Activated CD8-positive, alpha-beta memory T cell treated with anti-CD3 and anti-CD28 coated beads for 36 hours (primary cell): Measurements from ENCODE around the gene CST7. TPM values are rescaled to one million over a fixed set of nuclear protein-coding genes. Genes with fewer than 3 reads are reported as not detected.
"Not testable (repeated sequence)": the region's sequence is repeated elsewhere in the genome, so short reads cannot be mapped to it uniquely, and the experiment has no call there.

Source experiments
- CTCF ChIA-PET: fragments of 350-600 bp; sonication (Branson Sonifier 250); formaldehyde crosslinking; loops from one replicate; lab custom pipeline; 2021; ENCODE audit warnings: antibody characterized with exemption; lab: Charles Lee
- POLR2A ChIA-PET: fragments of 350-600 bp; sonication (Branson Sonifier 250); formaldehyde crosslinking; loops from one replicate; lab custom pipeline; 2021; ENCODE audit warnings: antibody characterized with exemption; lab: Charles Lee
- total RNA-seq, 2 experiments: library from RNA; stranded (reverse); gene quantifications; one replicate each; pipeline ENCODE4 v1.2.3, GENCODE V29; 2021

The CST7 gene
- total RNA-seq, 2 experiments from 2014 or later = 163 to 170 TPM

- CTCF ChIA-PET = no interaction called here
- POLR2A ChIA-PET = interaction anchor here (1.1 to 1.6 kb wide), 2 partner anchors 26 to 30 kb away, joined by 3 read pairs; no protein-coding TSS in a partner anchor
Observed at GRCh38 chr20:24990810-24991252, 41.8 kb downstream of the CST7 start.

GRCh38 chr20:24991897-24992486 is 42.9 kb downstream of the CST7 start:
- POLR2A ChIA-PET = interaction anchor here (1.0 to 2.1 kb wide), 2 partner anchors 61 to 66 kb away, joined by 6 to 7 read pairs; partner anchors contain the start of gene ACSS1
- CTCF ChIA-PET = interaction anchor here (0.8 kb wide), 1 partner anchor 62 kb away, joined by 3 read pairs; no protein-coding TSS in a partner anchor

- CTCF ChIA-PET = interaction anchor here (0.8 to 2.4 kb wide), 3 partner anchors 63 to 186 kb away, joined by 3 to 17 read pairs (median 12); partner anchors contain the start of gene ACSS1
- POLR2A ChIA-PET = interaction anchor here (0.6 to 2.1 kb wide), 4 partner anchors 32 to 401 kb away, joined by 3 to 7 read pairs (median 5); partner anchors contain the start of gene ACSS1
Observed at GRCh38 chr20:24992487-24993205, 43.6 kb downstream of the CST7 start, which contains the start of gene APMAP. TSS of gene APMAP (minus strand) at chr20:24992751. CDS start at chr20:24992688, 63 bp downstream.

DNA sequence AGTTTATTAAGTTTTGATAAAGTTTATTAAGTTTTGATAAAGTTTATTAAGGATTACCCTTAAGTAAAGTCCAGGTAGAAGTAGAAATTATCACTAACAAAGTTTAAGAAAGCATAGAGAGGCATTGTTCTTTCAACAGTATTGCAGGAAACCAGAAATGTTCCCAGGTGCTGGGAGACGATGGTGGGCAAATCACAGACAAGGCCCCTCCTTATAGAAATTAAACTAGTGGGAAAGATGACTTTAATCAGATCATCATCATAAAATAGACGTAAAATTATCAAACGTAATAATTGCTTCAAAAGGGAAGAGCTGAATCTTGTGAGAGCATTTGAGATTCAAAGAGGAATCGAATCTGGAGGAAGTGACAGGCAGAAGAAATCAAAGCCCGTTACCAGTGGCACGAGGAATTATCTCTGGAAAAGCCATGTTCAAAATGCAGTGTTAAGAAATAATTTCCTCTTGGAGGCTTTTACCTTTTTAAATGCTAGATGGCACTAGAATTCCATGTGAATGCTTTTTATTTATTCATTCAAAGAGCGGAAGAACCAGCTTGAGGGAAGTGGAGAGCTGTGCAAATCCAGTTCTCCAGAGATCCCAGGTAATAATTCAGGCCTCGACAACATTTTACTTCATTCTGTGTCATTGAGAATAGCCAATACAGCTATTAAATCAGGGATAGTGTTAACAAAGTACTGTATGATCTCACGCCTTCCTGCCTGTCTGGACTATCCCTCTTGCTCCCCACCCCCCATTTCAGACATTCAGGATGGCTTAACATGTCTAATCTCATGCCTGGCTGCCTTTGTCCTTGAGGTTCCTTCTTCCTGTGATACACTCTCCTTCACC is 44.5 kb downstream of the CST7 start:
- ChIA-PET CTCF (interaction anchor here (0.7 to 3.3 kb wide), 8 partner anchors 10 to 321 kb away, joined by 3 to 24 read pairs (median 8); partner anchors contain the start of gene ACSS1), POLR2A (interaction anchor here (0.6 to 2.1 kb wide), 3 partner anchors 33 to 400 kb away, joined by 3 to 7 read pairs (median 4); partner anchors contain the start of gene ACSS1)

- ChIA-PET CTCF (interaction anchor here (0.7 to 3.3 kb wide), 9 partner anchors 10 to 320 kb away, joined by 3 to 24 read pairs (median 5); partner anchors contain the start of gene ACSS1), POLR2A (interaction anchor here (2.1 kb wide), 1 partner anchor 64 kb away, joined by 7 read pairs; the partner anchor contains the start of gene ACSS1)
Observed at GRCh38 chr20:24994186-24994465, 45.1 kb downstream of the CST7 start.

- POLR2A ChIA-PET = interaction anchor here (2.1 kb wide), 1 partner anchor 63 kb away, joined by 7 read pairs; the partner anchor contains the start of gene ACSS1
- CTCF ChIA-PET = interaction anchor here (0.7 to 3.3 kb wide), 10 partner anchors 9 to 320 kb away, joined by 3 to 24 read pairs (median 4); partner anchors contain the start of genes ACSS1 and ENTPD6
Observed at GRCh38 chr20:24994470-24995368, 45.6 kb downstream of the CST7 start.

GRCh38 chr20:24995741-24996448 is 46.8 kb downstream of the CST7 start:
- POLR2A ChIA-PET = no interaction called here
- CTCF ChIA-PET = interaction anchor here (0.7 to 3.3 kb wide), 5 partner anchors 51 to 304 kb away, joined by 3 to 24 read pairs (median 3); partner anchors contain the start of gene ENTPD6

DNA sequence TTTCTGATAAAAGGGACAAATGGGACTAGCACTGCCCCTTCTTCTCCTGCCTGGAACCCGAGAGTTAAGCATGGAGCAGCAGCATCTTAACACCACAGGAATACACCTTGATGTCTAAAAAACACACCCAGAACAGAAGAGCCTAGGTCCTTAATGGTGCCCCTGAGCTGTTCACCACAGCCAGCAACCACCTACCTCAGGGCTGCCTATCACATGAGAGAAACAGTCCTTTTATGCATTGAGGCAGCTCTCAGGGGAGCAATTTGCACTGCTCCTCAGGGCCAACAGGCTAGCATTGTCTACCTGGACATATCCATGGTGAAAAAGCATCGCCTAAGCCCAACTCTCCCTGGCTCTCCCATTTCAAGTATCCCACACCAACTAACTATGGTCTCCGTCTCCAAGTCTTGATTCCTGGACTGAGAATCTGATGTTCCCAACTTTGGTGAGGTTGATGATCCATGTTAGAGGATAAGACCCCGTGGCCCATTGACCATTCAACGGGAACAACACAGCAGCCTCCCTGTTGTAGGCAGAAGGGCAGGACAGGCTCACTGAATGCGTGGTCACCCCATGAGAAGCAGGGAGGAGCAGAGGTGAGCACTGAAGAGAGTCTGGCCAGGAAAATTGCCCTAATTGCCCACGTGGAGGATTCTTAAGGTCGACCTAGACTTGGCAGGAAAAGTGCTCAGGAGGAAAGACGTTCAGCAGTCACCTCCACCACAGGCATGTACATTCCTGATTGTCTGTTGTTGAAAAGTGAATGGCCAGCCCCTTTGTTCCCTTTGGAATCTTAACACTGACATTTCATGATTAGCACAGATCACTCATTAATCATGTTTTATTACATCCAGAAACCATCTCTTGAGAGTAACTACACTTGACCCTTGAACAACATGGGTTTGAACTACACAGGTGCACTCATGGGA is 47.6 kb downstream of the CST7 start:
- CTCF ChIA-PET = interaction anchor here (1.1 to 3.3 kb wide), 4 partner anchors 67 to 199 kb away, joined by 3 to 24 read pairs (median 8); partner anchors contain the start of gene ENTPD6

GRCh38 chr20:24998121-24998520 is 49.1 kb downstream of the CST7 start:
- ChIA-PET CTCF (interaction anchor here (2.9 kb wide), 1 partner anchor 67 kb away, joined by 8 read pairs; no protein-coding TSS in a partner anchor), POLR2A (no interaction called here)

More for the DNA sequence above, 47.6 kb downstream of the CST7 start:
- POLR2A ChIA-PET = no interaction called here

DNA sequence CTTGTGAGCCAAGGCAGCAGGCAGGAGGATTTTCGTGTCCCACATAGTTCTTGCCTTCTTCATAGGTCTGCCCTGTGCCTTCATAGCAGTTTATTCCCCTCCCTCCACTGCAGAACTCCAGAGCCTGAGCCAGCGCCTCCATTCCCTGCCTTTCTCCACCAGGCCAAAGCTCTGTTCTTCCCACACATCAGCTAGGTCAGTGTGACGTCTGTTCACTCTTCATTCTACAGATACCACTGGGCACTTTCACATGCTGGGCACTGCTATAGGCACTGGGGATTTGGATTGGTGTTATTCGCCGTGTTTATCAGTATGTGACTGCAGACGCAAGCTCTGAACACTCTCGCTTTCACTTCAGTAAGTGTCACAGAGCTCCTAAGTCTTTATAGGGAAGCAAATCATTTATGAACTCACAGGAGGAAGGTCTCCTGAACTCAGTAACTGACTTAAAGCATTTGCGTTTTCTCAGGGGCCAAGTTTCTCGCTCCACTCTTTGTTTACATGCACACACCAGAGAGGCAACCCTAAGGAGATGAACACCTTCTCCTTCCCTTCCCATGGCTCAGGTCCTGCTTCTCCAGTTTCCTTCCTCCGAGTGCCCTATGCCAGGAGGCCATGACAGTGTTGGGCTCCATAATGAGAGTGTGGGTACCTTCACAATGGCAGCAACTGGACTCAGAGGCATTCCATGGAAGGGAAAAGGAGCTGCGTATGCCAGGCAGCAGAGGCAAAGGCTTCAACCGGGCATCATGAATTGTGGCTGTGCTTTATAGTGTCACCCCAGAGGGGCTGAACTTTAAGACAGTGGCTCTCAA is 49.8 kb downstream of the CST7 start:
- POLR2A ChIA-PET = no interaction called here
- CTCF ChIA-PET = interaction anchor here (1.2 to 2.9 kb wide), 2 partner anchors 34 to 67 kb away, joined by 3 to 8 read pairs; no protein-coding TSS in a partner anchor

DNA sequence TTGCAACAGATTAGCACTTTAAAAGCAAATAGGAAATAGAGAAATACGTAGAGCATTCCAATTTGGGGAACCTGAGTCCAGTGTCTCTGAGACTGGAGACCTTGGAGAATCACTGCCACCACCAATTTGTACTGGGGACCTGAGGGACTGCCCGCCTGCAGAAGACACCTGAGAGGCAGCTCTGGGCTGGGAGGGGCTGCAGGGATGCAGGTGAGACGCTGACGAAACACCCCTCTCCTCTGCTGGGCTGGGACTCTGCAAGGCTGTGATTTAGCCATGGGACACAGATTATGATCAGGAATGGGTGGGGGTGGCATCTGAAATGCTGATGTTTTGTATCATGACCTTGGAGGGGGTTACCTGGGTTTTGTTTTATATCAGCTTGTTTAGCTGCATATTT is 50.5 kb downstream of the CST7 start:
- POLR2A ChIA-PET = no interaction called here

GRCh38 chr20:25000268-25000801 is 51.3 kb downstream of the CST7 start:
- ChIA-PET POLR2A (no interaction called here), CTCF (no interaction called here)

More for the DNA sequence above, 50.5 kb downstream of the CST7 start:
- CTCF ChIA-PET = interaction anchor here (1.2 to 2.9 kb wide), 2 partner anchors 33 to 66 kb away, joined by 3 to 8 read pairs; no protein-coding TSS in a partner anchor

GRCh38 chr20:25001323-25001722 is 52.3 kb downstream of the CST7 start:
- POLR2A ChIA-PET, CTCF ChIA-PET: not testable (repeated sequence)

GRCh38 chr20:25003002-25003401 is 53.9 kb downstream of the CST7 start:
- ChIA-PET CTCF (no interaction called here), POLR2A (no interaction called here)

DNA sequence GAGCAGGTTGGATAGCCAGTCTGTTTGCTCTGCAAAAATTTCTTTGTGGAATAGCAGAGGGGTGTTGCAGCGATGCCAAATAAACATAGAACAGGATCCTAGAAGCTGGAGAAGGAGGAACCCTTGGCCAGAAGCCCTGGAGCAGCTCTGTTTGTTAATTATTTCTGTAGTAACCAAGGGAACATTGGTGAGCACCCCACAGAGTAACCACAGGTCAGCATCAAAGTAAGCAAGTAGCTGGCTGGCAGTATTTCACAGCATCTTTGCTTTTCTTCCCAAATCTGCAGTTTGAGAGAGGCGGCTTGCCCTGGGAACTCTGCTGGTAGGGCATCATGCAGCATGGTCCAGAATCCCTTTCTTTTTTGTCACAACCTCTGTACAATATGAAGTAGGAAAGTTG is 56.2 kb downstream of the CST7 start:
- ChIA-PET POLR2A (no interaction called here), CTCF (interaction anchor here (0.9 kb wide), 1 partner anchor 42 kb away, joined by 3 read pairs; no protein-coding TSS in a partner anchor)
